ENCODE results near the gene RAB15.
A peak's percentile ranks its signal among the peaks of the same experiment; 100 is the strongest.

RAB15 gene

DNA sequence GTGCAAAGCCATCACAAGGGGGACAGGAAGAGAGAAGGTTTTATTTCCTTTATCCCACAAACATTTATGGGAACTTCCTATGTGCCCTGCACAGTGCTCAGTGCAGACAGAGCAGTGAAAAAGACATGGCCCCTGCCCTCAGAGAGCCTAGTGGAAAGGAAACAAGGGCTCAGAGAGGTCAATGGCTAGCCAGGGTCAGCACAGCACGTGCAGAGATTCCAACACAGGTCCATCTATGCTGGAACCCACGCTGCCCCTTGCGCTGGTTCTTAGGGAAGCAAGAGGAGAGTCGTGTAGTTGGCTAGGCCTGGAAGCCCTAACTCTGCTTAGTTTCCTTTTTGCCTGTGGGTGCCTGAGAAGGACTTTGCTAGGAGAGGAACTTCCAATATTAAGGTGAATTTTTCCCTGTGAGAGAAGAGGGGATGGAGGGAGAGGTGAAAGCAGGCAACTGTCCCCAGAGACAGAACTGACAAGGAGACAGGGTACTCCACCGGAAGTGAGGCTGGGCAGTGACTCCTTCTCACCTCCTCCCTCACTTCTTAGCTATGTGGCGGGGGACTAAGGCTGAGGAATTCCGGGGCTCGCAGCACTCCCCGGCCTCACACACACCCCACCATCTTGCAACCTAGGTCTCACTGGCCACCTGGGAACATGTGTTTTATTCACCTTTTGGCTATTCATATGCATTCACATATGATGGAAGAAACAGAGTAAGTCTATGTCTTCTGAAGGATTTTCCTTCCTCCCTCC lies 17.5 kb downstream of the RAB15 start:
- no peak for DNase-seq

DNA sequence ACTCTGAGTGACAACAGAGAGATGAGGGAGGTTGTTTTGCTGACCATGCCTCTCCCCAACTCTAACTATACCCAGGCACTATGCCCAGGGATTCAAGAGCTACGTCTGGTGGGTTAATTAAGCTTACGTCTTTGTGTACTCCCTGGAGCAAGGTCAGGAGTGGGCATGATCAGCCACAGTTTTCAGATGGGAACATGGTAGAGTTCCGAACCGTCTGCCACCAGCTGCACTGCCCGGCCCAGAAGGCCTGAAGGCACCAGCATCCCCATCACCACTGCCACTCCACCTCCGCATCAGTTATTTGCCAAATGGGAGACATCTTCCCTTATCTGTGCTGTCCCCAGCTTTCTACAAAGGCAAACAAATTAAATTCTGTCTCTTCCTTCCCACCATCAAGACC lies 18.5 kb downstream of the RAB15 start:
- no peak for DNase-seq

GRCh38 chr14:64953310-64953654 lies 18.9 kb downstream of the RAB15 start:
- no peak for DNase-seq

DNA sequence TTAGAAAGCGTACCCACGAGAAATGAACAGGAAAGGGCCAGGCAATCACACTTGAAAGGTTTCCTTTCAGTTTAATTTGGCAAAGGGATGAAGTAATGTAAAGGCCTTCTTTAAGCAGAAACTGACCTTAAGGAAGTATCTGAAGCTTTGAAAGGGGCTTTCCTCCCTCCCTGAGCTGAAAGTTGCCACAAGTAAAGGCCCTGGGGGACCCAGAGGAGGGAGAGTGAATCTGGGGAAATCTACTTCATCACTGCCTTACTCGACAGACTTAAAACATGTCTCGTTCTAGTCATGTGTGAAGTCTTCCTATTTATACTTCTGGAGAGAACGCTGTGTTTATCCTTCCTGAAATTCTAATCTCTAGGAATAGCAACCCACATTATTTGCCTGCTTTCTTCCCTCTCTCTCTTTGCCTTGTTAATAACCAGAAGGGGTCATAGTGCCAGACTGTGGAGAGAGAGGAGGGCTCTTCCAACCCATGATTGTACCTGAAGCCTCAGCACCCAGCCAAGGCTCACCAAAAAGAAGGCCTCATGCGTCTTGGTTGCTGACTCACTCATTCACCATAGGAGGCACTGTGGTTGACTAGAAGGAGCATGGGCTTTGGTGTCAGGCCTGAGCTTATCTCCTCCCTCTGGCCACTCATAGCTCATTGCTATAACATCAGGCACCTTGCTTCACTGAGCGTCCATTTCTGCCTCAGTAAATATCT lies 19.4 kb downstream of the RAB15 start:
- peak; percentile 20 for DNase-seq

DNA sequence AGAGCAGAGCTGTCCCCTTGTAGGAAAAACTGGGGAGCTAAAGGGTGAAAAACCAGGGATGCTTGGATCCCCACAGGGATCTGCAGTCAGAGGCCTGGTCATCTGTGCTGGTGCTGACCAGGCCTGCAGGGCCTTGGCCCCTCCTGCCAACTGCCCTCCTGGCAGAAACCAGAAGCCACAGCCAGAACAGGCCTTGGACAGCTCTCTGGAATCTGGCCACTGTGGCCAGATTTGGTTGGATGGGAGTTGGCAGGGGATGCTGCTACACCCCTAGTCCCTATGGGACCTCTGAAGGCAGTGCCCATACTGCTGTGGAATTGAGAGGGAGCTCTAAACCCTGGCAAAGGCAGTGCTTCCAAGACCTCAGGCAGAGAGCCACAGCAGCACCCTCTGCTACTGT lies 20.4 kb downstream of the RAB15 start:
- no peak for DNase-seq

DNA sequence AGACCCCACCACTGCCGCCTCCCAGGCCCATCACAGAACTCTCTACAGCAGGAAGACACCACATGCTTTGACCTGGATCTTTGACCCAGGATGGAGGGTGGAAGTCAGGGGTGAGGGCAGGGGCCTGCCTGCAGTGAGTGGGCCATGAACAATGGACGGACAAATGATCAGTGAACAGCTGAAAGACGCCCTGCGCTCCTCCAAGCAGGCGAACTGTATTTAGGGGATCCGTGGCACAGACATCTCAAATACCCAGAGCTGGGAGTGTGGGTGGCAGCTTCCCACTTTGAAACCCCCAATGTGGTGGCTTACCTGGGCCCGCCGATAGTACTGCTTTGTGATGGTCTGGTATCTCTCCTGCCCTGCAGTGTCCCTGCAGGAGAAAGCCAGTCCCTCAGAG lies 20.8 kb downstream of the RAB15 start:
- DNase-seq: no peak

GRCh38 chr14:64950889-64951288 lies 21.2 kb downstream of the RAB15 start:
- no peak for DNase-seq

GRCh38 chr14:64948612-64949210 lies 23.4 kb downstream of the RAB15 start:
- DNase-seq: no peak

DNA sequence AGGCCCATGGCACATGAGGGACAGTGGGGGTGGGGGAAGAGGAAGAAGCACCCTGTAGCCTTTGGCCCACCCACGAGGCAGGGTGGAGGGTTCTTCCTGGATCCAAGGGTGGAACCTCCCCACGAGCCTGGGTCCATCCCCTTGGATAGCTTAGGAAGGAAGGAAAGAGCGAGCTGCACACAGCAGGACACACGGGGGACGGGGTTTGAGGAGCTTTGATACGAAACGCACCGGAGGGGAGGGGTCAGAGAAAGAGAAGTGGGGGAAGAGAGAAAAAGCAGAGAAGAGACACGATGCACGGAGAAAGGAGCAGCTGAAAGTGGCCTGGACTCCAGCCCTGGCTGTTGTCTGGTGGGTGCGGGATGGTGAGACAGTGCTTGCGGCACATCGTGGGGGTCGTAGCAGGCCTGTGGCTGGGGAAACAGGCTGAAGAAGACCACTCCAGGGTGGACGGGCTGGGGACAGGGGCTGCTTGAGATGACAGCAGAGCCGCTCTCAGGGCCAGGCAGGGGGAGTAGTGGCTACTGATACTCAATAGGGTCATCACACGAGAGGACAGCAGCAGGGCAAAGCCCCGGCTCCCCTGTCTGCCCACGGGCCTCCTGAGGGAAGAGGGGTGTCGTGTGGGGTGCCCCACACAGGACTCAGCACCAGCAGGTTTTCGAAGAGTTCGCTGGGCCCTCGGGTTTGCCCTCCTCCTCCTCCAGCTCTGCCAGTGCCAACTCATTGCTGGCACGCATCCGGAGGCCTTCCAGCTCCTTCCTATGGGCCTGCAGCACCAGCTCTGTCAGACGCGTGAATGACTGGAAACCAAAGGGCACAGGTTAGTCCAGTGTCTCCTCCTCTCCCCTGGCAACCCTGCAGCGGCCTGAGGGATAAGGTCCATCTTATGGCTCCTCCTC lies 24.2 kb downstream of the RAB15 start:
- no peak for DNase-seq

DNA sequence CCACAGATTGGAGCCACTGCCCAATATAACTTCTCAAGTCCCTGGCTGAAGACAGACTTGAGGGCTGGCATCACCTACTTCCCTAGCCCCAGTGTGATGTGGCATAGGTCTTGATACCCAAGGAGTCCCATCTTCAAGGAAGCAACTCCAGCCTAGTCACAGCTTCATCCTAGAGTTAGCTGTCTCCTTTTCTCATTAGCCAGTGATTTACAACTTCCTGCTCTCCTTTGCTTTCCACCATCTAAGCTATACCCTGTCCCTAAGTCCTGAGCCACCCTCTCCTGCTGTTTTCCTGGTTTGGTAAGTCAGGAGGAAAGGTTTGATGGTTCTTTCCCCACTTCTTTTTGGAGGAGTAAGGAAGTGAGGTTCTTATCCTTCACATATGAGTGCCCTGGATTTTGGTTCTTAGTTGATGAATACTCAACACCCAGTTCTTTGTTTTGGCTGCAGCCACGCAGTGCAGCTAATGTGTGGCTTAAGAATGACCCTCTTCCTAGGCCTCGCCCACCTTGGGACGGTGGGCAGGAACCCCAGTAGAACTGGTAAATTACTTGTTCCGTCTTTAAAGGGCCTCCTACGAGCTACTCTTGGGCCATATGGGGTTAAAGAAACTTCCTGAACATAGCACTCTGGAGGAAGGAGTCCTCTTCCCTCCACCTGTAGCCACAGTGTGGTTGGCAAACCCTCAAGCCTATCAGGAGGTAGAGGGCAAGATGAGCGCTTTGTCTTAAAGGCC lies 25.7 kb downstream of the RAB15 start:
- DNase-seq: no peak

GRCh38 chr14:64945431-64946178 lies 26.5 kb downstream of the RAB15 start:
- DNase-seq: no peak

DNA sequence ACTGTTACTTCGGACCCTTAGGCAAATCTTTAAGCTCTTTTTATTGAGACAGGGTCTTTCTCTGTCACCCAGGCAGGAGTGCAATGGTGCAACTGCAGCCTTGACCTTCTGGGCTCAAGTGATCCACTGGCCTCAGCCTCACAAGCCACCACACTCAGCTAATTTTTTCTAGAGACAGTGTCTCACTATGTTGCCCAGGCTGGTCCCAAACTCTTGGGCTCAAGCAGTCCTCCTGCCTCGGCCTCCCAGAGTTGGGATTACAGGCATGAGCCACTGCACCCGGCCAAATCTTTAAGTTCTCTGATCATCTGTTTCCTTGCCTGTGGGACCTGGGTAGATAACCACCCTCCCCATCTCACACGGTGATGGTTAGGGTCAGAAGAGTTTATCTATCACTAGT lies 27.3 kb downstream of the RAB15 start:
- no peak for DNase-seq

GRCh38 chr14:64944041-64944440 lies 28.1 kb downstream of the RAB15 start:
- no peak for DNase-seq

DNA sequence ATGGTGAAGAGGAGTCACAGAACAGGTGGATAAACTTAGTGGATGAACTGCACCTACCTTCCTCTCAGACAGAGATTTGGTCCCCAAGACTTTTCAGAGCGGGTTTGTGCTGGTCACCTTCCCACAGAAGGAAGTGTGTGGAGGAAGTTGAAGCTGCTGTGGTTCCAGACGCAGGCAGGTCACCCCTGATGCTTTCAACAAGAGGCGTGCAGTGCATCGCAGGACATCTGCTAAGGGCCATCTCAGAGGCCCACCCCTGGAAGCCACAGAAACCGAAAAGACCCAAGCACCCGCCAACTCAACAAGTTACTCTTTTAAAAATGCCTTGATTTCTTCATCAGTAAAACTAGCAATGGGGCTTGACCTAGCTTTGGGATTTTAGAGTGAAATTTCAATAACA lies 28.6 kb downstream of the RAB15 start:
- no peak for DNase-seq

DNA sequence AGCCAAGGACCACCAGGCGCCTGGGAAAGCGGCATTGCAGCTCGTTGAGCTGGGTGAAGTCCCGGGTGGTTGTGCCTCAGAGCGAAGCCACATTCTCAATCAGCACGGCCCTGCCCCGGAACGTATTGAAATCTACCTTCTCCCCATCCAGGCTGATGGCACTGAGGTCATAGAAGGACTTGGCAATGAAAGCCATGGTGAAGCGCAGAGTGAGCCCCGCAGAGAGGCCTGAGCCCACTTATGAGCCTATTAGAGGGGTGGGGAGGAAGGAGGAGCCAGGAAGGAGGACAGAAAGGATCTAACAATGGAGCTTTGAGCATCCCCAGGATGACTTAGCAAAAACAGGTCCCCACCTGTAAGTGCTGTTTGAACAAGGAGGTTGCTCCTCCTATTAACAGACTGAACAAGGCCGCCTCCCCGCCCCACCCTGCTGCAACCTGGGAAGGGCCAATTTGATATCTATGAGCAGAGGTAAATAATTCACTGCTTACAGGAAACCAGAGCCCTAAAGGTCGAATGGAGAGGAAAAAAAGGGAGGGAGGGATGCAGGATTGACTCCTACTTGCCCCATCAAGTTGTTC lies 29.5 kb downstream of the RAB15 start, which contains the start of gene GPX2:
GPX2 (minus strand) TSS at position 215 of the 581 bp plus-strand sequence; CDS start at position 196, 19 bp downstream.
- no peak for DNase-seq

DNA sequence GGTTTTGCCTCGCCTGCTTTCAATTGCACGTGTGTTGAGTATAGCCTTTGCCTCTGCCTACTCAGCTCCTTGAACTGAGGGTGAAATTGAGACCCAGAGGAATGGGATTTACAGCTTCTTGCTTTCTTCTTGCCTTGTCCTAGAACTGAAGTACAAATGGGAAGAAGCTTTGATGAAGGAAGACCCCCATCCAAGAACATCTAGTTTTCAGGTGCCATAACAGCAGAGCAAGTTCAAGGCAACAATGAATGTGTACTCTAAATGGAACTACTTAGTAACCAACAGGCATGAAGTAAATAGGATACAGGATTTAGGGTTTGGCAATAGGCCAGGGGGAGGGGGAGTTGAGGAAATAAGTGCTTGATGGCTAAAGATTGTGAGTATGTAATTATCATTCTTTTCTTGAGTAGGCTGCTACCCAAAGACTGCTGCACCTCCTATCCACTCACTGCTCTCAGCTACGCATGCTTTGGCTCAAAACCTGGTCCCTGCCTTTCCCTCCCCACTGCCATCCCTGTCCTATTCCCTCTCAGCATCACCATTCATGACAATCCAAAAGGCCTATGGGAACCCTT lies 31.7 kb downstream of the RAB15 start:
- no peak for DNase-seq

GRCh38 chr14:64939817-64940190 lies 32.3 kb downstream of the RAB15 start:
- no peak for DNase-seq

- no peak for DNase-seq
Measured at GRCh38 chr14:64938972-64939816, 32.9 kb downstream of the RAB15 start.

GRCh38 chr14:64937821-64938193 lies 34.3 kb downstream of the RAB15 start:
- no peak for DNase-seq

All from eye (tissue), 1 donor.